ENCODE results near the gene SAP30BP.

Gene SAP30BP

GRCh38 chr17:75743625-75744206 is 76.6 kb downstream of the SAP30BP start:
- no peak for DNase-seq

GRCh38 chr17:75748706-75749105 is 81.6 kb downstream of the SAP30BP start:
- no peak for DNase-seq

- DNase-seq = no peak
These were observed 82.6 kb downstream of the SAP30BP start for GRCh38 chr17:75749545-75750389.

- DNase-seq = no peak
These were observed 83.7 kb downstream of the SAP30BP start for GRCh38 chr17:75750661-75751423.

- no peak for DNase-seq
These were observed 84.7 kb downstream of the SAP30BP start for GRCh38 chr17:75751676-75752404.

GRCh38 chr17:75752405-75752709 is 85.2 kb downstream of the SAP30BP start:
- DNase-seq = no peak

GRCh38 chr17:75752802-75753513 is 85.8 kb downstream of the SAP30BP start:
- no peak for DNase-seq

- DNase-seq = no peak
These were observed 86.6 kb downstream of the SAP30BP start for GRCh38 chr17:75753514-75754377.

GRCh38 chr17:75754378-75755204 is 87.5 kb downstream of the SAP30BP start:
- no peak for DNase-seq

- DNase-seq = no peak
These were observed 88.2 kb downstream of the SAP30BP start for GRCh38 chr17:75755205-75755901.

- DNase-seq = no peak
These were observed 88.9 kb downstream of the SAP30BP start for GRCh38 chr17:75755990-75756389.

- no peak for DNase-seq
These were observed 89.4 kb downstream of the SAP30BP start for GRCh38 chr17:75756451-75757085.

GRCh38 chr17:75757086-75757681 is 90.0 kb downstream of the SAP30BP start:
- no peak for DNase-seq

Data from NCI-H187 treated with DMSO at 0.1 percent for 48 hours (cell line).